ENCODE results near the gene CD248.
"Not testable (repeated sequence)": the region's sequence is repeated elsewhere in the genome, so short reads cannot be mapped to it uniquely, and the experiment has no call there.

- TF ChIP-seq TAF1 (IDR thresholded peaks at IDR 0.05; ENCODE audit: borderline replicate concordance, low read depth, low read length); POLR2A (IDR thresholded peaks at IDR 0.05; ENCODE audit: low read depth, low read length): not testable (repeated sequence)
Measured at GRCh38 chr11:66310803-66311440, 5.9 kb downstream of the CD248 start.

Data from GM12892 (cell line).